GM19240 (cell line): Measurements from ENCODE around the gene CXorf58.
"Not testable (repeated sequence)": the region's sequence is repeated elsewhere in the genome, so short reads cannot be mapped to it uniquely, and the experiment has no call there.

Experiments
- DNase-seq: peaks from one replicate; pipeline ENCODE4 v3.0.0; 2011; ENCODE audit warnings: low spot score; ENCODE audit not compliant: insufficient read length

CXorf58 gene

GRCh38 chrX:23952984-23953907 is 45.4 kb downstream of the CXorf58 start:
- peak; percentile 26 for DNase-seq

- no peak for DNase-seq
Observed at GRCh38 chrX:23953908-23954269, 46.1 kb downstream of the CXorf58 start.

- DNase-seq, result no peak
Observed at GRCh38 chrX:23954396-23954795, 46.6 kb downstream of the CXorf58 start.

- DNase-seq, result no peak
Observed at GRCh38 chrX:23959781-23960180, 52.0 kb downstream of the CXorf58 start.

GRCh38 chrX:23964191-23964590 is 56.4 kb downstream of the CXorf58 start:
- no peak for DNase-seq

GRCh38 chrX:23965630-23966029 is 57.8 kb downstream of the CXorf58 start:
- DNase-seq, result not testable (repeated sequence)

- no peak for DNase-seq
Observed at GRCh38 chrX:23978491-23978890, 70.7 kb downstream of the CXorf58 start.

- DNase-seq, result no peak
Observed at GRCh38 chrX:23980011-23980441, 72.2 kb downstream of the CXorf58 start.

- no peak for DNase-seq
Observed at GRCh38 chrX:23981222-23981621, 73.4 kb downstream of the CXorf58 start.

GRCh38 chrX:23981711-23982110 is 73.9 kb downstream of the CXorf58 start:
- no peak for DNase-seq

- no peak for DNase-seq
Observed at GRCh38 chrX:23982891-23983290, 75.1 kb downstream of the CXorf58 start.
